GM13976 (cell line): ENCODE measurements around the gene TOMM5.

ENCODE experiments used
- DNase-seq: peaks from one replicate; pipeline ENCODE4 v3.0.0; 2012; ENCODE audit warnings: low spot score
- in situ Hi-C: fragments of 300-500 bp; cut with MboI; formaldehyde crosslinking; loops from one replicate; pipeline ENCODE4 v1.12.0; 2022; ENCODE audit warnings: low sequenced_read_pairs, mixed read lengths, inconsistent platforms; ENCODE audit not compliant: unreplicated experiment
- TF ChIP-seq, protein P1 (sequence below): IDR thresholded peaks from 2 replicates; pipeline ENCODE4 v1.5.1; 2012; ENCODE audit warnings: borderline replicate concordance, mild to moderate bottlenecking; ENCODE audit not compliant: insufficient read depth; ENCODE audit errors: extremely low read depth, missing control alignments, control extremely low read depth

Gene TOMM5

DNA sequence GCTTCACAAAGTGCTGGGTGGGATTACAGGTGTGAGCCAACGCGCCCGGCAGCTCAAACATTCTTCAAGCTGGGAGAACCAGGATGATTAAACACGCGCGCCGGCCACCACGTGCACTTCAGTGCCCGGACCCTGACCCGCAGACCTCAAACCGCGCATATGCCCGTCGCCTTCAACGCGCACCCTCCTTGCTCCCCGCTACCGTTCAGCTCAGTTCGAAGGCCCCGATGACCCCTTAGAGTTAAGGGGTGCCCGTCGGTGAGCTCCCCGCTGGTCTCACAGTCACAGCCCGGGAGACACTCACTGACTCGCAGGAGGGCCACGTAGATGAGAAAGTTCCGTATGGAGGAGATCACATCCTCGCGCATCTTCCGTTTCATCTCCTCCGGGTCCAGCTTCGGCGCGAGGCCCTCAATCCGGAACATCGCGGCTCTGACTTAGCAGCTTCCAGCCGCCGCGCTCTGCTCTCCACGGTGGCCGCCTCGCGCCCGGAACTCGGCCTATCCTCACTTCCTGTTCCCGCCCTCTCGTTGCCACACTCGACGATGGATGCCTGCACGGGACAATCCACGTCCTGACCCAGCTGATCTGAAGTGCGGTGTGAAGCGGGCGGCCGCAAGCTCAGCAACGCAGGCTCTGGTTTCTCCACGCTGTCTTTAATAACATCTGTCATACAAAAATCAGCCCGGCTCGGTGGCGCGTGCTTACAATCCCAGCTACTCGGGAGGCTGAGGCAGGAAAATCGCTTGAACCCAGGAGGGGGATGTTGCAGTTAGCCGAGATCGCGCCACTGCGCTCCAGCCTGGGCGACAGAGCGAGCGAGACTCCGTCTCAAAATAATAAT is at the start of gene TOMM5:
Gene TOMM5 (minus strand): TSS at position 490 of the 844 bp plus-strand sequence. CDS start 65 bp downstream, at position 425.
- DNase-seq: peak; percentile 91
- in situ Hi-C loops: loop anchor here (10.0 kb wide), 1 partner anchor 108 kb away; the partner anchor contains the start of gene POLR1E
- TF ChIP-seq, protein P1, sequence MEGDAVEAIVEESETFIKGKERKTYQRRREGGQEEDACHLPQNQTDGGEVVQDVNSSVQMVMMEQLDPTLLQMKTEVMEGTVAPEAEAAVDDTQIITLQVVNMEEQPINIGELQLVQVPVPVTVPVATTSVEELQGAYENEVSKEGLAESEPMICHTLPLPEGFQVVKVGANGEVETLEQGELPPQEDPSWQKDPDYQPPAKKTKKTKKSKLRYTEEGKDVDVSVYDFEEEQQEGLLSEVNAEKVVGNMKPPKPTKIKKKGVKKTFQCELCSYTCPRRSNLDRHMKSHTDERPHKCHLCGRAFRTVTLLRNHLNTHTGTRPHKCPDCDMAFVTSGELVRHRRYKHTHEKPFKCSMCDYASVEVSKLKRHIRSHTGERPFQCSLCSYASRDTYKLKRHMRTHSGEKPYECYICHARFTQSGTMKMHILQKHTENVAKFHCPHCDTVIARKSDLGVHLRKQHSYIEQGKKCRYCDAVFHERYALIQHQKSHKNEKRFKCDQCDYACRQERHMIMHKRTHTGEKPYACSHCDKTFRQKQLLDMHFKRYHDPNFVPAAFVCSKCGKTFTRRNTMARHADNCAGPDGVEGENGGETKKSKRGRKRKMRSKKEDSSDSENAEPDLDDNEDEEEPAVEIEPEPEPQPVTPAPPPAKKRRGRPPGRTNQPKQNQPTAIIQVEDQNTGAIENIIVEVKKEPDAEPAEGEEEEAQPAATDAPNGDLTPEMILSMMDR: peak; percentile 3

DNA sequence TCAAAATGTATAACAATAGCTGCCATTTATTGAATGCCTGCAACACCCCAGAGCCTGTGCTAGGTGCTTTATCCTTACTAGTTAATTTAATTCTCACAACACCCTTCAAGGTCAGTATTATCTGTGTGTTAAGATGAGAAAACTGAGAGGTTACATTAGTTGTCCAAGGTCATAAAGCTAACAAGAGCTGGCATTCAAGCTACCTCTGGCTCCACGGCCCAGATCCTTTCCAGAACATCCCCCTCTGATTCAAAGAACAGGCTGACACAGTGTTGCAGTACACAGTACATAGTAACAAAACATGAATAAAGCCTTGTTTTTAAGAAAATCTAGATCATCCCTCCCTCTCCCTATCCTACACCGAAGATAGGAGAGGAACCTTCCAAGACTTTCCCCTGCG is 48.9 kb upstream of the TOMM5 start:
- DNase-seq: no peak
- in situ Hi-C loops: no loop called here
- TF ChIP-seq, protein P1: no peak

DNA sequence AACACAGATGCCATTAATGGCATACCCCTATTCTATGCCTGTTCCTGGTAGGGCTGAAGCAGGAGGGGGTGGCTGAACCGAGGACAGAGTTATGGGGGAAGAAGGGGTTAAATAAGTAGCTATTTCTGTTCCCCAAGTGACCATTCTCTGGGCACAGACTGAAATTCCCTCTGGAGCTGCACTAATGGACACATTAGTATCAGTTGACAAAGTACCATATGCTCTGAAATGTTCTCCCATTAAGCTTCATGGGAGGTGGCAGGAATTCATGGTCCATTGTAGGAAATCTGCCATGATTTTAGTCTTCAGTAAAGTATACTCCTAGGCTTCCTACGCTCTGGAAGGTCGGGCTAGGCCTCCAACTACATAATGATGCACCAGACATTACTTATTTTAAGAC is 47.8 kb upstream of the TOMM5 start:
- TF ChIP-seq, protein P1: no peak

DNA sequence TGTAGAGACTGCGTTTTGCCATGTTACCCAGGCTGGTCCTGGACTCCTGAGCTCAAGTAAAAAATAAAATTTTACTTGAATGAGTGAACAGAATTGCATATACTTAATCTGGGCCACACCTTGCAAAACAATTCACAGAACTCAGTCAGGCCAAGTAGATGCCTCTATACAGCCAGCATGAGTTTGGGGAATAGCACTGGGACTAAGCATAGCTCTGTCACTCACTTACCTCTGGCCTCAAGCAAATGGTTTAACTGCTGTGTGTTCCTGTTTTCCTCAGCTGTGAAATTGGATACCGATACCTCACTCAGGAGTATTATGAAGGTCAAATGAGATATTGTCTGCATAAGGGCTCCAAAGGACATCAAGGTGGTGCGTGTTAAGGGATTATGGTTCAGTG is 47.4 kb upstream of the TOMM5 start:
- TF ChIP-seq, protein P1: no peak
- in situ Hi-C loops: no loop called here

More for the DNA sequence above, 47.8 kb upstream of the TOMM5 start:
- no peak for DNase-seq
- in situ Hi-C loops: no loop called here

DNA sequence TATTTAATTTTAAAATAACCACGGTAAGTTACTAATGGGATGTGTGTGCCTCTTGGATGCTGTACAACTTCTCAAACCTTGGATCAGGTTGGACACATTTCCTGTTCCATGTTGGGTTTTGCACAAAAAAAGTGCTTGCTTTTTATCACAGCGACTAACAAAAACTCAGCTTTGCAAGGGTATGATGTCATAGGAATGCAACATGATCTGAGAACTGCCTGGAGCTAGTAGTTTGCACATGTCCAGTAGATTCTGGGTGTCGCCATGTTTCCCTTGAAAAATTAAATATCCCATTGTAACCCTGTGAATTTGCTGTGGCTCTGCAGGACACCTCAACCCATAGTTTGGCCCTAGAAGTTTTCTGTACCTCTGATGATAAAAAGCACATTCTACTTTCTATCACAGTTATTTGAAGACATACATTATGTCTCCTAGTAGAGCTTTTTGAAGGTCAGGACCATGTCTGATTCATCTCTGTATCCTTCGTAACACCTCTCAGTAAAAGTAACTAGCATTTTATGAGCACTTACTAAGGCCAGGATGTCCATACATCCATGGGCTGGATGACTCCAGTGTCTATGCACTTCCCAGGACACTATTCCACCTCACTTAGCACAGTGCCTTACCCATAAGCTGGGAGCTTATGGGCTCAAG is 46.8 kb upstream of the TOMM5 start:
- in situ Hi-C loops: no loop called here
- DNase-seq: no peak
- TF ChIP-seq, protein P1: no peak

More for the DNA sequence above, 47.4 kb upstream of the TOMM5 start:
- no peak for DNase-seq

DNA sequence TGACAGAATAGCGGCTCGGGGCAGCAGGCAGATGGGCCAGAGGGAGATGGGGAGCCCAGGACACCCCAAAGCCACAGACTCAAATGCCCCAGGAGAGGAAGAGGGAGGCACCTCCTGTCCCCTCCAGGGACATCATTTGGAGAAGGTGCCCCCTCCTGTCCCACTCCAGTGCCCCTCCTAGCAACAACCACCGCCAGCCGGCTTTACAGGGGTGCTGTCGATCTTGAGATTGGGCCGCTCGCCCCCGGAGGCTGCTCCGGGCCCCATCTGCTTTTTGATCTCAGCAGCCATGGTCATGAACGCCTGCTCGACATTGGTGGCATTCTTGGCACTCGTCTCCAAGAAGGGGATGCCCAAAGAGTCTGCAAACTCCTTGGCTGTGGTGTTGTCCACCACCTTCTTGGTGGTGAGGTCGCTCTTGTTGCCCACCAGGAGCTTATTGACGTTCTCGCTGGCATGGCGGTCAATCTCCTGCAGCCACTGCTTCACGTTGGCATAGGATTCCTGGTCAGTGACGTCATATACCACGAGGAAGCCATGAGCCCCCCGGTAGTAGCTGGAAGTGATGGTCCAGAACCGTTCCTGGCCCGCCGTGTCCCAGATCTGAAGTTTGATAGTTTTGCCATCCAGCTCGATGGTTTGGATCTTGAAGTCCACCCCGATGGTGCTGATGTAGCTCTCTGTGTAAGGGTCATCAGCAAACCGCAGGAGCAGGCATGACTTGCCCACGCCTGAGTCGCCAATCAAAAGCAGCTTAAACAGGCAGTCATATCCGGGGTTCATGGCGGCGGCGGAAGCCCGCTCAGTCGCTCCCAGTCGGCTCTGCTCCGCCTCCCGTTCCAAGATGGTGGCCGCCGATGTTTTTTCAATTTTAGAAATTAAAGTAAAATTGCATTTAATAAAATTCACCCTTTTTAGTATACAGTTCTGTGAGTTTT is 44.4 kb upstream of the TOMM5 start:
- in situ Hi-C loops: no loop called here
- DNase-seq: no peak

More for the DNA sequence above, 44.4 kb upstream of the TOMM5 start:
- TF ChIP-seq, protein P1: no peak
